ENCODE data around the gene ANKS3.
"Not testable (repeated sequence)": the region's sequence is repeated elsewhere in the genome, so short reads cannot be mapped to it uniquely, and the experiment has no call there.

Gene ANKS3

DNA sequence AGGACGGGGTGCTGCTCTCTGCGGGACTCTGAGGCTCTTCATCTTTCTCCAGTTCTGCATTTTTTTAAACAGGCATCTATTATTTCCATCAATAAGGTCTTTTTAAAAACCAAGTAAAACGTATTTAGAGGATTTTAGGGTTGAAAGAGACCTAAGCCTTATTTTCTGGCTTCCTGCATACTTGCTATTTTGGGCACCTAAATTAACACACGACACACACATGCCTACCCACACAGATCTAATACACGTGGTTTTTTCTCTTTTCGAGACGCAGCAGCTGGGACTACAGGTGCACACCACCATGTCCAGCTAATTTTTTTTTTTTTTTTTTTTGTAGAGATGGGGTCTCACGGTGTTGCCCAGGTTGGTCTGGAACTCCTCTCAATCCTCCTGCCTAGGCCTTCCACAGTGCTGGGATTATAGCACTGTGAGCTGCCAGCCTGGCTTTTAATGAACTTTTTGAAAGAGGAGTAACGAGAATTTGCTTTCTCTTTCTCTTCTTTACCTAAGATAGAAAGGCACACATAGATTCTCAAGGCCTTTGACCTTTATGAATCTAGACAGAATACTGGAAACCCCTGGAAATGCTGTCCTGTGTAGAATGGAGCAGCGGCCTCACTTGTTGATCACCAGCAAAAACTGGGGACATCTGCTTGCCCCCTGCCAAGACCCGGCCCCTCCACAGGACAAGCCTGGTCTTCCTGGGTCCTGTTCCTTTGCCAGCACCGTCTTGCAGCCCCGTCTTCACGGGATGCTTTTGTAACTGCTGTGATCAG, 14.0 kb upstream of the ANKS3 start:
- DNase-seq (ENCODE audit: insufficient read length, low spot score) = no peak
- no peak for FAIRE-seq
- no peak for TF ChIP-seq POLR2A (IDR thresholded peaks at IDR 0.05; ENCODE audit: low read depth, low read length)

DNA sequence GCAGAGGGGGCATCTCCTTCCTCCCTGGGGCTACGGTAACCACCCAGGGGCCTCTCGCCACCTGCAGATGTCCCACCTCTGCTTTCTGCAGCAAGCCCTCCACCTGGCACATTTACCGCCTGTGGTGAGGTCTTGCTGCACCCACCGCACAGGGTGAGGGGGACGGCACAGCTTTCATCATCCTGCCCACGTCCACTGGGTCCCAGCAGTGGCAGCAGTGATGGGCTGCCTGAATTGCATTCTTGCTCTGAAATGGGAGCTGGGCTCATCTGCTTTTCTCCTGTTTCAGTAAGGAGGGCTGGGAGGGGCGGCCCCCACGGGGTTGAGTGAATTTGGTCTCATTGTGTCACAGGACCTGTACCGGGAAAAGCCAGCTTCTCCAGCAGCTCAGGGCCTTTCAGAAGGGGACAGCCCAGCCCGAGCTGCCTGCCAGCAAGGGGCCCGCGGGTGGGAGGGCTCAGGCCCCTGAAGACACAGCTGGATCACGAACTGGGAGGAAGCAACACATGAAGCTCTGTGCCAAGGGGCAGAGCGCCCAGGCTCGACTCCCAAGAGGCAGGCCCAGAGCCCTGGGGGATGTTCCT, 13.0 kb upstream of the ANKS3 start:
- TF ChIP-seq POLR2A (IDR thresholded peaks at IDR 0.05; ENCODE audit: low read depth, low read length) = no peak
- FAIRE-seq (no peak), DNase-seq (ENCODE audit: insufficient read length, low spot score) (no peak)

DNA sequence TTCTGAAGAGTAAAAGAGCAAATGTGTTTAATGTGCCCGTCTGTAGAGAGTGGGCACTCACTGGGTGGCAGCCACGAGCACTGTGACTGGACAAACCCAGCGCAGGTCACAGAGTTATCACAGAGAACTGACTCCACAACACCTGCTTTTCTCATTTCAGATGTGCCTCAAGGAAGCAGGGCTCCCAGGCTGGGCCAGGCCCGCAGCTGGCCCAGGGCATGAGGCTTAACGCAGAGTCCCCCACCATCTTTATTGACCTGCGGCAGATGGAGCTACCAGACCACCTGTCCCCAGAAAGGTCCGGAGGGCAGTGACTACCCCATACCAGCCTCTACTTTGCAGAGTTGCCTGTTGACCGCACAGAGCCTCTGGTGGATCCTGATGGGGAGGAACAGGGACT, 12.1 kb upstream of the ANKS3 start:
- FAIRE-seq = no peak
- no peak for TF ChIP-seq POLR2A (IDR thresholded peaks at IDR 0.05; ENCODE audit: low read depth, low read length)
- DNase-seq (ENCODE audit: insufficient read length, low spot score) = no peak

DNA sequence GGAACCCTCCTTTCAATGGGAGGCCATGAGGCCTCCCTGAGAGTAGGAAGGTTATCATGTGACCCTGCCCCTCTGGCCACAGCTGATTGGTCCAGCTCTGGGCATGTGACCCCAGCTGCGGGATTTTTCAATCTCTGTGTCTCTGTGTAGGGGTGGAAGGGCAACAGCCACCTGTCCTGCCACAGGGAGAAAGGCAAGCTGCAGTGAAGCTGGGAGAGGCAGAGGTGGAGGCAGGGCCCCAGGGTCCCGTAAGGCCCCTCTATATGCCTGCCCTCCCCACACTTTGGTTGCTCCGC, 11.2 kb upstream of the ANKS3 start:
- no peak for DNase-seq (ENCODE audit: insufficient read length, low spot score)
- FAIRE-seq = no peak
- no peak for TF ChIP-seq POLR2A (IDR thresholded peaks at IDR 0.05; ENCODE audit: low read depth, low read length)

DNA sequence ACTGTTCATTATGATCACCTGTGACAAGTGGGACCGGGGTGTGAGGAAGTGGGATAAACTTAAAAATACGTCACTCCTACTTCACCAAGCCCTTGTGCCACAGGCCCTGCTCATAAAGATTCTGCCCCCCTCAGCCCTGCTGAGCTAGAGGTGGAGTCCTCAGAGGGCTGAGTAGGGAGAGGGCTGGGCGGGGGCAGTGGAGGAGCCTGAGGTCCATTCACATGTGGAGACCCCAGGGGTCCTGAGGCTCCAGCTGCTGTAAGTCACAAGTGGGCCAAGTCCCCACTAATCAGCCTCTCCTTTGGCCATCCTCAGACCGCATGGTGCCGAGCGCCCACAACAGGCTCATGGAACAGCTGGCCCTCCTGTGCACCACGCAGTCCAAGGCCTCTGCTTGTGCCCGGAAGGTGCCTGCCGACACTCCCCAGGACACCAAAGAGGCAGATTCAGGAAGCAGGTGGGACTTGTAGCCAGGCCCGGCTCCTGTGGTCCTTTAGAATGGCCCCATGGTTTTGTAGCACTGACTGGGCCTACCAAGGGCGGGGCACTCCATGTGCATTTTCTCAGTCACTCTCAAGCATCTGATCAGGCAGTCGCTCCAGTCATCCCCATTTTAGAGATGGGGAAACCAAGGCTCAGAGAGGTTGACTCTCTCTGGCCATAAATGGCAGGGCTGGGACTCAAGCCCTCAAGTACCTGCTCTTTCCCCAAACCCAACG, 10.6 kb upstream of the ANKS3 start:
- no peak for FAIRE-seq

DNA sequence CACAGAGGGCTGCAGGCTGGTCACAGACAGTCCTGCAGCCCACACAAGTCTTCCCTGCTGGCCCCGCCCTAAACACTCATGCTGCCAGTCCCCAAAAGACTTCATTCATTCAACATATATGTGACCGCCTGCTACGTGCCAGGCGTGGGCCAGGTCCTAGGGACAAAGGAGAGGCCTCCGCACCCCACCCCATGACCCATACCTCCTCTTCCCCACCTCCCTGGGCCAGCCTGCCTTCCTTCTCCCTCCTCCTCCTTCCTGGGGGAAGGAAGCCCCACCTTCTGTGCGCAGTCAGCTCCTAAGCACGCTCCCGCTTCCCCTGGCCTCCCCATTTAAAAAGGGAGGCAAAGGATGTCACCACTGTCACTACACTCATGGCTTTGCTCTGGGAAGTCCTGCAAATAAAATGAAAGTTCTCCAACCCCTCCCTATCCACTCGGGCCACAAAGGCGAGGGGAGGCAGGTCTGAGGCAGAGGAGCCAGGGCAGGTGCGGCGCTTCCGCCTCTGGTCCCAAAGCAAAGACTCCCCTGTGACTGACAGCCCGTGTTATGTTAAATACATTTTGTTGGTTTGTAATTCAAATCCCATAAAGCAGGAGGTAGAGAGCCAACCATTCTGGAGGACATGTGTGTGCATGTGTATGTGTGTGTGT, 9.3 kb upstream of the ANKS3 start:
- DNase-seq (ENCODE audit: insufficient read length, low spot score) = no peak

More for the DNA sequence above, 10.6 kb upstream of the ANKS3 start:
- no peak for TF ChIP-seq POLR2A (IDR thresholded peaks at IDR 0.05; ENCODE audit: low read depth, low read length)
- no peak for DNase-seq (ENCODE audit: insufficient read length, low spot score)

DNA sequence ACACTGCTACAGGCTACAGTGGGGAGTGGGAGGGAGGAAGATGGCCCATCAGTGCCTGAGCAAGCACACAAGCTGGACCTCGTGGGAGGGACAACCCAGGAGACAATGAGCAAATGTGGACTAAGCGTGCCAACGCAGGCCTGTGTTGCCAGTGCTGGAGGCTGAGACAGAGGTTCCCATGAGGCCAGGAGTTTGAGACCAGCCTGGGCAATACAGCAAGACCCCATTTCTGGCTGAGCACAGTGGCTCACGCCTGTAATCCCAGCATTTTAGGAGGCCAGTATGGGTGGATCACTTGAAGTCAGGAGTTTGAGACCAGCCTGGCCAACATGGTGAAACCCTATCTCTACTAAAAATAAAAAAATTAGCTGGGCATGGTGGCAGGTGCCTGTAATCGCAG, 4.3 kb upstream of the ANKS3 start:
- DNase-seq (ENCODE audit: insufficient read length, low spot score); FAIRE-seq: not testable (repeated sequence)

More for the DNA sequence above, 9.3 kb upstream of the ANKS3 start:
- TF ChIP-seq POLR2A (IDR thresholded peaks at IDR 0.05; ENCODE audit: low read depth, low read length) = no peak
- FAIRE-seq = no peak

DNA sequence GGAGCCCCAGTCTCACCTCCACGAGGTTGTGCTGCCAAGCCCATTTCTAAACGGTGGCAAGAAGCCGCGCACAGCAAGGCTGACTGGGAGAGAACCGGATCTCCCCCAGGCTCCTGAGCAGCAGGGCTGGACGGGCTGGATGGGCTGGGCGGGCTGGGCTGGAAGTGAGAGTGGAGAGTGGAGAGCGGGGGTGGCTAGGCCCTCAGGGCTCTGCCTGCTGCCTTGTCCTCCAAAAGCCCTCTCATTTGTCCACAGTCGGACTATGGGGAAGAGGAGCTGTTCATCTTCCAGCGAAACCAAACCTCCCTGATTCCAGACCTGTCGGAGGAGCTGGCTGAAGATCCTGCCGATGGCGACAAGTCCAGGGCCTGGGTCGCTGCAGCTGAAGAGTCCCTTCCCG, 3.5 kb upstream of the ANKS3 start:
- DNase-seq (ENCODE audit: insufficient read length, low spot score) (no peak), FAIRE-seq (no peak)
- no peak for TF ChIP-seq POLR2A (IDR thresholded peaks at IDR 0.05; ENCODE audit: low read depth, low read length)

DNA sequence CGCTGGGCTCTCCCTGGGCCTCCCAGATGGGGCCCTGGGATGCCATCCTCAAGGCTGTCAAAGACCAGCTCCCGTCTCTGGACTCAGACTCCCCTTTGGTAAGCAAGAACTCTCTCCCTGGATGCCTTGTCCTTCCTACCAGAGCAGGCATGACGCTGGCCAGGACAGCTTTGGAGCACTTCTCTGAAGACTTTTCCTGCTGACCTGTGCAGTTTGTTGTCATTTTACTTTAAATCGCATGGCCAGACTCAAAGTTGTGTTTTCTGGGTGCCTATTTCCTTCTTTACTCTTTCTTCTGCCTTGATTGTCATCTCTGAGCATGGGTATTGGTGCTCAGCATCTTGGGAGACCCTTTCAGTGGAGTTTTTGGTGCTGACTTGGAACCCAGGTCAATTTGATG, 2.5 kb upstream of the ANKS3 start:
- FAIRE-seq = no peak
- DNase-seq (ENCODE audit: insufficient read length, low spot score) = no peak
- no peak for TF ChIP-seq POLR2A (IDR thresholded peaks at IDR 0.05; ENCODE audit: low read depth, low read length)

DNA sequence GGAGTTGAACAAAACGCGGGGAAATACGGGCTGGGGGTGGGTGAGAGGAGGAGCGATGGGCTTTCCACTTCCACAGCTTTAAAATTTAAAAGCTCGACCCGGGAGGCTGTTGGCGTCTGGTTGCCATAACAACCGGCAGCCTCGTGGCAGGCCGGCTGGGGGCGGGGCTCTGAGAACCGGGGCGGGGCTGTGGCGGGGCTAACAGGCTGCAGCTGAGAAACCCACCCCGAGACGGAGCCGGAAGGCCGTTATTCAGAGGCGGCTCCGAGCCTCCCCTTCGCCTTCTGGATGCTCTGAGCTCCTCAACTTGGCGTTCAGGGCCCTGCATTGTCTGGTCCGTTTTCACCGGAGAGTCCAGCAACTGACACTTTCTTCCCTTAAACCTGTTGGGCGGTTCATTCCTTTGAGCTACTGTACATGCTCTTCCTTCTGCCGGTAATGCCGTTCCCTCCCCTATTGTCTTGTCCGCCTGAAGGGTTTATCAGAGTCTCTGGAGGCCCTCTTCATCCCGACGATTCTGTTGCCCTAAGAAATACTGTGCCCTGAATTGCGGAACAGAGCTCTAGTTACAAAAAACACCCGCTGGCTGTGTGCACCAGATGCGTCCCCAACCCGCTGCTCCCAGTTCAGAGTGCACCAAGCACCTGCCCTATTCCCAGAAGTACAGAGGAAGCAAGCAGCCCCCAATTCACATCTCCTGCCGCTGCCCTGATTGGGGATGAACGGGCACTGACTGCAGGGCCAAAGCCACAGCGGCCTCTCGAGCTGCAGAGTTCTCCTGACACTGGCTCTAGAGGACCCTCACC, 862 bp upstream of the ANKS3 start:
- peak; percentile 60 for TF ChIP-seq POLR2A (IDR thresholded peaks at IDR 0.05; ENCODE audit: low read depth, low read length)
- DNase-seq (ENCODE audit: insufficient read length, low spot score) = peak; percentile 93
- FAIRE-seq = no peak

DNA sequence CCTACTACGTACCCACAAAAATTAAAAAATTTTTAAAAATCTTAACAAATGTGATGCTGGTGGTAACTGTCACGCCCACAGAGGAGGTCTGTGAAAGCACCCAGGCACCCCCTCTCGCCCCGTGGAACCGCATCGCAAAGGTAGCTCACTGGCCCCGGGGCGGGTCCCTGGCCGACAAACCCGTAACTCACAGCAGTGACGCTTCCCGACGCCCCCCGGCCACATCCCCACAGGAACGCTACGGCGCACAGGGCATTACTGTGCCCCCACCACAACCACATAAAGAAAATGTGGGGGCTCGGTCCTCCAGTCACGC, 366 bp downstream of the ANKS3 start:
- no peak for TF ChIP-seq POLR2A (IDR thresholded peaks at IDR 0.05; ENCODE audit: low read depth, low read length)
- FAIRE-seq (no peak), DNase-seq (ENCODE audit: insufficient read length, low spot score) (no peak)

DNA sequence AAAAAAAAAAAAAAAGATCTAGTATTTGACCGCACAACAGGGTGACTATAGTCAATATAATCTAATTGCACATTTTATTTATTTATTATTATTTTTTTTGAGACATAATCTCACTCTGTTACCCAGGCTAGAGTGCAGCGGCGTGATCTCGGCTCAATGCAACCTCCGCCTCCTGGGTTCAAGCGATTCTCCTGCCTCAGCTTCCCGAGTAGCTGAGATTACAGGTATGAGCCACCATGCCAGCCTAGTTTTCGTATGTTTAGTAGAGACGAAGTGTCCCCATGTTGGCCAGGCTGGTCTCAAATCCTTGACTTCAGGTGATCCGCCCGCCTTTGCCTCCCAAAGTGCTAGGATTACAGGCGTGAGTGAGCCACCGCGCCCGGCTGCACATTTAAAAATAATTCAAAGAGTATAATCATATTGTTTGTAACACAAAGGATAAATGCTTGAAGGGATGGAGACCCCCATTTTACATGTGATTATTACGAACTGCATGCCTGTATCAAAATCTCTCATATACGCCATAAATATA, 794 bp downstream of the ANKS3 start:
- no peak for TF ChIP-seq POLR2A (IDR thresholded peaks at IDR 0.05; ENCODE audit: low read depth, low read length)
- no peak for DNase-seq (ENCODE audit: insufficient read length, low spot score)
- FAIRE-seq = no peak

DNA sequence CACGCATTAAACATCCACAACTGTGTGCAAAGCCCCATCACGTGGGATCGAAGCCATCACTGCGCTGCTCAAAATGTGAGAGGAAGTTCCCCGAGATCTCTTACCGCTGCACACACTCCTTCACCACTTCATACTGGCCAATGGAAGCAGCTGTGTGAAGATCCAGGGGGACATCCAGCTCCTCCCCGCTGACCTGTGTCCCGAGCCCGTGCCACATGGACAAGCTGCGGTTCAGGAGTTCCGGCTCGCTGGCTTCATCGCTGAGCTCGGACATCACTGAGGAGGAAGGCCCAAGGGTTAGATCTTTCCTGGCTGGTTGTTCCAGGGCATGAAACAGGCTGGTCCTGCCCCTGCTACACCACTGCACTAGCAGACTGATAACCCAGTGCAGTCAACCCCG, 4.2 kb downstream of the ANKS3 start:
- DNase-seq (ENCODE audit: insufficient read length, low spot score) = no peak
- TF ChIP-seq POLR2A (IDR thresholded peaks at IDR 0.05; ENCODE audit: low read depth, low read length) = no peak
- no peak for FAIRE-seq

DNA sequence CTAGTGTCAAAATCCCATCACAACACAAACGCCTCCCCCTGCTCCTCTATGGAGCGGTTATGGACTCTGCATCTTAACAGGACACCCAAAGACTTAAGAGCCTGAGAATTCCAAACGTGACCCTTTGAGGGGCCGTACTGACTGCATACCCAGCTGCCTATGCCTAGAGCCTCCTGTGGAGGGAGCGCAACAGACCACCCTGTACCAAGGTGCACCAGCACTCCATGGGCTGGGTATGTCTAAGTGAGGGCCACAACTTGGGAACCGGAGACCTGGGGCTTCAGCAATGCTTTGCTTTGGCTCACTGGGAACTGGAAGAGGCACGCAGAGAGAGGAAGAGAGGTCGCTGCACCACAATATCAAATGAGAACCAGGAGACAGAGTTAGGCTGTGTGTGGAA, 5.4 kb downstream of the ANKS3 start:
- TF ChIP-seq POLR2A (IDR thresholded peaks at IDR 0.05; ENCODE audit: low read depth, low read length) = no peak
- no peak for DNase-seq (ENCODE audit: insufficient read length, low spot score)
- FAIRE-seq = no peak

All from H54 (cell line).